HEK293 (cell line): ENCODE results near the gene GOLGA6C.
A peak's percentile ranks its signal among the peaks of the same experiment; 100 is the strongest.
"Not testable (repeated sequence)": the region's sequence is repeated elsewhere in the genome, so short reads cannot be mapped to it uniquely, and the experiment has no call there.

Experiments
- ZBTB7A ChIP-seq: fragments of 450-650 bp; formaldehyde crosslinking; IDR thresholded peaks from 2 replicates; pipeline ENCODE4 v1.5.1; 2016; ENCODE audit warnings: low read depth, missing biosample characterization, missing genetic modification characterization
- ZNF366 ChIP-seq: fragments of 450-650 bp; formaldehyde crosslinking; conservative IDR thresholded peaks from 2 replicates; pipeline ENCODE4 v1.5.1; 2016; ENCODE audit warnings: missing biosample characterization, missing genetic modification characterization
- ZNF600 ChIP-seq: fragments of 450-650 bp; formaldehyde crosslinking; IDR thresholded peaks from 2 replicates; pipeline ENCODE4 v1.5.1; 2016; ENCODE audit warnings: missing biosample characterization, missing genetic modification characterization
- ZNF777 ChIP-seq: fragments of 450-650 bp; formaldehyde crosslinking; IDR thresholded peaks from 2 replicates; pipeline ENCODE4 v1.5.1; 2017; ENCODE audit warnings: missing biosample characterization, missing genetic modification characterization, borderline replicate concordance
- ZNF785 ChIP-seq: fragments of 450-650 bp; formaldehyde crosslinking; IDR thresholded peaks from 2 replicates; pipeline ENCODE4 v1.5.1; 2016; ENCODE audit warnings: missing biosample characterization, missing genetic modification characterization
- TF ChIP-seq, protein P1 (sequence below): fragments of 450-650 bp; formaldehyde crosslinking; IDR thresholded peaks from 2 replicates; pipeline ENCODE4 v1.5.1; 2016; ENCODE audit warnings: missing biosample characterization, missing genetic modification characterization
- TF ChIP-seq, protein P2 (sequence below): fragments of 450-650 bp; formaldehyde crosslinking; IDR thresholded peaks from 2 replicates; pipeline ENCODE4 v1.5.1; 2016; ENCODE audit warnings: missing biosample characterization, missing genetic modification characterization, borderline replicate concordance

DNA sequence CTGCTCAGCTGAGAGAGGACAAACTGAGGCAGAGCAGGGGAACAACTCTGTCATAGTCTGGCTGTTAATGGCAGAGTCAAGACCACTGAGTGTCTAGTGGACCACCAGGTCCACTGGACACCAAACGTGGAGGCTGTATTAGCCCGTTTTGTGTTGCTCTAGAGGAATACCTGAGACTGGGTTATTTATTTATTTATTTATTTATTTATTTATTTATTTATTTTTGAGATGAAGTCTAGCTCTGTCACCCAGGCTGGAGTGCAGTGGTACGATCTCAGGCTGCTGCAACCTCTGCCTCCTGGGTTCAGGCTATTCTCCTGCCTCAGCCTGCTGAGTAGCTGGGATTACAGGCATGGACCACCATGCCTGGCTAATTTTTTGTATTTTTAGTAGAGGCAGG lies 40.6 kb upstream of the GOLGA6C start:
- peak; percentile 47; the same call in 1 of the 2 replicates for TF ChIP-seq ZNF366 (tag by site-specific recombination)
- not testable (repeated sequence) for TF ChIP-seq ZNF777 (tag by site-specific recombination); ZNF785; ZNF600
- TF ChIP-seq, protein P1, sequence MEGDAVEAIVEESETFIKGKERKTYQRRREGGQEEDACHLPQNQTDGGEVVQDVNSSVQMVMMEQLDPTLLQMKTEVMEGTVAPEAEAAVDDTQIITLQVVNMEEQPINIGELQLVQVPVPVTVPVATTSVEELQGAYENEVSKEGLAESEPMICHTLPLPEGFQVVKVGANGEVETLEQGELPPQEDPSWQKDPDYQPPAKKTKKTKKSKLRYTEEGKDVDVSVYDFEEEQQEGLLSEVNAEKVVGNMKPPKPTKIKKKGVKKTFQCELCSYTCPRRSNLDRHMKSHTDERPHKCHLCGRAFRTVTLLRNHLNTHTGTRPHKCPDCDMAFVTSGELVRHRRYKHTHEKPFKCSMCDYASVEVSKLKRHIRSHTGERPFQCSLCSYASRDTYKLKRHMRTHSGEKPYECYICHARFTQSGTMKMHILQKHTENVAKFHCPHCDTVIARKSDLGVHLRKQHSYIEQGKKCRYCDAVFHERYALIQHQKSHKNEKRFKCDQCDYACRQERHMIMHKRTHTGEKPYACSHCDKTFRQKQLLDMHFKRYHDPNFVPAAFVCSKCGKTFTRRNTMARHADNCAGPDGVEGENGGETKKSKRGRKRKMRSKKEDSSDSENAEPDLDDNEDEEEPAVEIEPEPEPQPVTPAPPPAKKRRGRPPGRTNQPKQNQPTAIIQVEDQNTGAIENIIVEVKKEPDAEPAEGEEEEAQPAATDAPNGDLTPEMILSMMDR, result not testable (repeated sequence)
- TF ChIP-seq ZBTB7A, result peak; percentile 73; the same call in 1 of the 2 replicates
- TF ChIP-seq, protein P2, sequence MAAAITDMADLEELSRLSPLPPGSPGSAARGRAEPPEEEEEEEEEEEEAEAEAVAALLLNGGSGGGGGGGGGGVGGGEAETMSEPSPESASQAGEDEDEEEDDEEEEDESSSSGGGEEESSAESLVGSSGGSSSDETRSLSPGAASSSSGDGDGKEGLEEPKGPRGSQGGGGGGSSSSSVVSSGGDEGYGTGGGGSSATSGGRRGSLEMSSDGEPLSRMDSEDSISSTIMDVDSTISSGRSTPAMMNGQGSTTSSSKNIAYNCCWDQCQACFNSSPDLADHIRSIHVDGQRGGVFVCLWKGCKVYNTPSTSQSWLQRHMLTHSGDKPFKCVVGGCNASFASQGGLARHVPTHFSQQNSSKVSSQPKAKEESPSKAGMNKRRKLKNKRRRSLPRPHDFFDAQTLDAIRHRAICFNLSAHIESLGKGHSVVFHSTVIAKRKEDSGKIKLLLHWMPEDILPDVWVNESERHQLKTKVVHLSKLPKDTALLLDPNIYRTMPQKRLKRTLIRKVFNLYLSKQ (tag by site-specific recombination), result 0 out of 2 replicates have a peak, but pooled peaks have one; percentile 71
